Activated gamma-delta T cell treated with anti-CD3 and anti-CD28 coated beads, Interleukin-2, amount 50 U/mL, for 16 hours (primary cell): Measurements from ENCODE around the gene RHBDF1.
"Not testable (repeated sequence)": the region's sequence is repeated elsewhere in the genome, so short reads cannot be mapped to it uniquely, and the experiment has no call there.

Experiments used
- DNase-seq: peaks from one replicate; pipeline ENCODE4 v3.0.0-alpha.2; 2020; ENCODE audit warnings: low read depth

The RHBDF1 gene

DNA sequence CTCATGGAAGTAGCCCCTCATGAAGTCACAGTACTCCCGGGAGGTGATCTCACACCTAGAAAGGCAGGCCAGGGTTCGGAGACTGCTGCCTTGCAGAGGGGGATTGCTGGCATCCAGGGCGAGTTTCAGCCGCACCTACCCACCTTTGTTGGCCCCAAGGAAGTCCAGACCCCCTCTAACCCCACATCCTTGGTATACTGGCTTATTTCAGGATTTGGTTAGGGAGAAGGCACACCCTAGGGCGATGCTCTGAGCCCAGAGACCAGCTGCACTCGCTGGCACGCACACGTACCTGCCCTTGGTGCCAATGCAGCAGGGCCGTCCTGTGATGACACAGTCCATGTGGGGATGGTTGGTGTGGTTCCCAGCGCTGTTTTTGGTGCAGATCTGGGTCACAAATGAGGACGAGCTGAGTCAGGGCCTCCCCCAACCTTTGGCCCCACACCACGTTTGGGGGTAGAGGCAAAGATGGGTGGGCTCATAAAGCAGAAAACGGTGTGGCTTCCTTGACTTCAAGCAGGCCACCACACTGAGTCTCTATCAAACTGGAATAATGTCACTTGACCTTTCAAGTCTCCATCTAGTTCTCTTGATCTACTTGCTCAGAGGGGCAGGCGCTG, 12.9 kb downstream of the RHBDF1 start:
- DNase-seq, result no peak

DNA sequence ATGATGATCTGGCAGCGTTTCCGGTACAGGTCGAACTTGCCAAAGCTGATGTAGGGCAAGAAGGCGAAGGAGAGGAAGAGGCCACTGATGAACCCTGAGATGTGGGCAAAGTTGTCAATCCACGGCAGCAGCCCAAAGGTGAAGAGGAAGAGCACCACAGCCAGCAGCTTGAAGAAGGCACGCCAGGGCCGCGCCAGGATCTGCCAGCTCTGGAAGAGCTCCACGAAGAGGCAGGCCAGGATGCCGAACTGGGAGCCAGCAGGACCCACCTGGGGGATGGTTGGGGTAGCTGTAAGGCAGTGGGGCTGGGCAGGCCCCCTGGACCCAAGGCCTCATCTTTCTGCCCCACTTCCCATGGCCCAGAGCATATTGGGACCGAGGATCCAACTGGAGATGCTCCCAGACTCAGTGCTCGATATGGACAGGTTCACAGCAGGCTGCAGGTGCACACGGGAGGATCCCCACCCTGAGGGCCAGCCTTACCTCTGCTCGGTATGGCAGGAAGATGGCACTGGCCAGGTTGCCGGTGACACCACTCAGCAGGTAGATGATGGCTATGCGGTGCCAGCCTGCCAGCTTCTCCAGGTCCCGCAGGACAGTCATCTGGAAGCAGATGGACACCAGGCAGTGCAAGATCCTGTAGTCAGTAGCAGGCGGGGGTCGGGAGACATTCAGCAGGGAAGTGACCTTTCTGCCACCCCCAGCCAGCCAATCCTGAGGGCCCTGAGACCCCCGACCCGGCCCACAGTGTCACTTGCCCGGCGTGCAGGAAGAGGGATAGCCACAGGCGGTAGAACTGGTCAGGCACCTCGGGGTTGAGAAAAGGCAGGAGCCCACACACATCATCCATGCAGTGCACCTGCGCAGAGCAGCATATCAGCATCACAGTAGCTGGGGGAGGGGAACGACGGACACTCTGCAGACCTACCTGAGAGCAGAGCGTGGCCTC, 13.7 kb downstream of the RHBDF1 start:
- no peak for DNase-seq

DNA sequence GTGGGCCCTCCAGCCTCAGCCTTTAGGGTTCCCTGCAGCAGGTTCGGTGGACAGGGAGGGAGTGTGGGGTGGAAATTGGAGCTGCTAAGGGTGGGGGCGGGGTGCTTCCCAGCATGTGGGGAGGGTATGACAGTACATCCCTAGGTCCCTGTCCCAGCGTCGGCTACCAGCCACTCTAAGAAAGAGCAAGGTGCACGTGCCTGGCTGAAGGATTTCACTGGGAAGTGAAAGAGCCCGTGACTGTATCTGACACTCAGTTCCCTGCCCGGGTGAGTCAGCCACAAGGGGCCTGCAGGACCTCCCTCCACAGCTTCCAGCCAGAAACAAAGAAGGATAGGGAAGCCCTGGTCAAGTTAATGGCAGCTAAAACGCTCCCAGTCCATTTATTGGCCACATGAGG, 14.7 kb downstream of the RHBDF1 start:
- no peak for DNase-seq

DNA sequence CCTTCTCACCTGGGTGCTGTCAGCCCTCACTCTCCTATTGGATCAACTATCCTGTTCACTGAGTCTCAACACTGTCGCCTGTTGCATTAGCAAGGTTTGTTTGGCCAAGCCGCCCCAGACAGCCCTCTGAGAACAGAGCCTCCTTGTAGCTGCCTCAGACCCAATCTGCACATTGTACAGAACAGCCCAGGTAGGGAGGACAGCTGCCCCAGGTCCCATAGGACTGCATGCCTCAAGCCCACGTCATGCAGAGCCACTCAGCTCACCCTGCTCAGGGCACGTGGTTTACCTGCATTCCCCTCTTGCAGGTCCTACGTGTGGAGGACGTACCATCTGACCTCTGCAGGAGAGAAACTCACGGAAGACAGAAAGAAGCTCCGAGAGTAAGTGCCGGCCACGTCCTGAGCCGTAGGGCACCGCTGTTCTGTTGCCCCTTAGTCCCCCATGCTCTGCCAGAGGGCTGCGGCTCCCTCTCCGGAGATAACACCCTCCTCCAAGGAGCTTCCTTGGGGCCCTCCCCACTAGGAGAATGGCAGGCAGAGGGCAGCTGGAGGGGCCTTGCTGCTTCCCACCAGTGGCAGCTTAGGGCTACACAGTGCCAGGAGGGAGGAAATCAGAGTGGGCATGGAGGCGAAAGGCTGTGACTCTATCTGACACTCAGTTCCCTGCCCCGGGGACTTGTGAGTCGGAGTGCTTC, 16.1 kb downstream of the RHBDF1 start:
- no peak for DNase-seq

DNA sequence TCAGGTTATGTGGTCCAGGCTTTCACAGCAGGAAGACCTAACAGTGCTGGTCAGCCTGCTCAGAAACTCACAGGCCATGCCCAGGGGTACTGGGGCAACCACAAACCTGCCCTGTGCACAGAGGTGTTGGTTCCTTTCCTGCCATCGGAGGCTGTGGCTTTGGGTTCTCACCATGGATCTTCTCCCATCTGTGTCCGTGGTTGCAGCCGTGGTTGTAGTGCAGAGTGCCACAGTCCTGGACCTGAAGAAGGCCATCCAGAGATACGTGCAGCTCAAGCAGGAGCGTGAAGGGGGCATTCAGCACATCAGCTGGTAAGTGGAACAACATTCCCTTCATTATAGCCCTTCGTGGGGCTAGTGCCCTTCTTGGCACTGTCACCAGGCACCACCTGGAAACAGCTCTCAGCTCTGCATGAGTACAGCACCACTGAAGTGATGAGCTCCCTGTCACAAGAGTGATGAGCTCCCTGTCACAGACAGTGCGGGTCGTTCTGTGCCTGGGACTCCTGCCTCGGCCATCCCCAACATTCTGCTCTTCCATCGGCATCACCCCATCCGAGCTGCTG, 16.8 kb downstream of the RHBDF1 start:
- no peak for DNase-seq

DNA sequence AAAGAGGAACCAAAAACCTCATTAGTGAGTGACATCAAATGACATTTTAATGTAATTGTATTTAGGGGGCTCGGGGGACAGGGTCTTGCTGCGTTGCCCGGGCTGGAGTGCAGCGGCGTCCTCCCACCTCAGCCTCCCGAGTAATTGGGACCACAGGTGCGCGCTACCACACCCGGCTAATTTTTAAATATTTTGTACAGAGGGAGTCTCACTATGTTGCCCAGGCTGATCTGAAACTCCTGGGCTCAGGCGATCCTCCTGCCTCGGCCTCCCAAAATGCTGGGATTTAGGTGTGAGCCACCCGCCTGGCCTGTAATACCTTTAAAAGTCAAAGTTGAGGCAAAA, 18.2 kb downstream of the RHBDF1 start:
- no peak for DNase-seq

DNA sequence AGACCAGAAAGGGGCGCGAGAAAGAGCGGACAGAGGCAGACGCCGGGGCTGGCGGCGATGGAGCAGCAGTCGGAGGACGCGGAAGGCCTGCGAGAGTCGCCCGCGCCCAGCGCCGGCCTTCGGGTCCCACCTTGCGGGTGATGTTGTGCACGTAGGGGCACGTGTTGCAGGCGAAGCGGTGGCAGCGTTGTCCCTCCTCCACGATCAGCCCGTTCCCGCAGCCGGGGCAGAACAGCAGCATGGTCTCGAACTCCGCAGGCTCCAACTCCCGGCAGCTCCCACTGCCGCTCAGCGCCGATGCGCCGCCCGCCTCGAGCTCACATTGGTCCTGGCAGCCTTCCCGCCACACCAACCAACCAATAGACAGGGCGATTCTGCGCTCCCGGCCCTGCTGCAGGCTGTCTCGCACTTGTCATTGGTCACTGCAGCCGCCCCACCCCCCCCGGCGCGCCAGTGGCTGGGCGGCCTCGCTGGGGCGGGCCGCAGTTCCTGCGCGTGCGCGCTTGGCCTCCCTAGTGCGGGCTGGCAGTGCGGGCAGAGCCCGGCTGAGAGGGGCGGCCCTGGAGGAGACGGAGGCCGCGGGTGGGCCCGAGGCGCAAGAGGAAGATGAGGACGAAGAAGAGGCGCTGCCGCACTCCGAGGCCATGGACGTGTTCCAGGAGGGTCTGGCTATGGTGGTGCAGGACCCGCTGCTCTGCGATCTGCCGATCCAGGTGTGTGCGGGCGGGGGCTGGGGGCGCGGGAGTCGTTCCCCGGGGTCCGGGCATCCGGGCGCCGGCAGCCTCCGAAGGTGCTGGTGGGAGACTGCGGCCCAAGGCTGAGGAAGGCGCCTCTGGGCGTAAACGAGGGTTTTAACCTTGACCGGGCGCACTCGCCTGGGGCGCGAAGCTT, 18.8 kb downstream of the RHBDF1 start, which contains the start of the genes POLR3K and SNRNP25:
Gene POLR3K, minus strand, starts transcription at position 263 of the 891 bp plus-strand sequence. Its CDS starts 22 bp downstream, at position 241.
Gene SNRNP25, plus strand, starts transcription at position 483 of the 891 bp plus-strand sequence. Its CDS starts 189 bp downstream, at position 672.
- peak; percentile 96 for DNase-seq

DNA sequence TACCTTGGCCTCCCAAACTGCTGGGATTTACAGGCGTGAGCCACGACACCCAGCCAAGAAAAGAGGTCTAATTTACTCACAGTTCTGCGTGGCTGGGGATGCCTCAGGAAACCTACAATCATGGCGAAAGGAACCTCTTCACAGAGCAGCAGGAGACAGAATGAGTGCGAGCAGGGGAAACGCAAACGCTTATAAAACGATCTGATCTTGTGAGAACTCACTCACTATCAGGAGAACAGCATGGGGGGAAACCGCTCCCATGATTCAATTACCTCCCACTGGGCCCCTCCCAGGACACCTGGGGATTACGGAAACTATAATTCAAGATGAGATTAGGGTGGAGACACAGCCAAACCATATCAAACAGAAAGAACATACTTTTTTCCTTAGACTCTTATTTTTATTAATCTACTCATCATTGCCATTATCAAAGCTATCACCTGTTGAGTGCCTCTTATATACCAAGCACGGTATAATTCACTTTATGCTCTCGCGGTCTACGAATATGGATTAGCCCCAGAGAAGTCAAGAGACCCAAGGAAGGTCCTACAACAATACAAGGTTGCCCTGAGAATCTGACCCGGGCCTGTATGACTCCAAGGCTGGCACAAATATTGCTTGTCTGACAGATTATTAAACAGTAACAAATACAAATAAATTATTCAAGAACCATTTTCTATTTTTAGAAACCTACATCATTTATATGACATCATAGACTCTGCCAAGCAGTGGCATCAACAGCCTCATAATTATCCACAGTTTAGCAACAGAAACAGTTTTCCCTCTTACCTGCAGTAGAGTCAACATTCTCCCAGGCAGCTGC, 21.5 kb downstream of the RHBDF1 start:
- DNase-seq, result no peak

DNA sequence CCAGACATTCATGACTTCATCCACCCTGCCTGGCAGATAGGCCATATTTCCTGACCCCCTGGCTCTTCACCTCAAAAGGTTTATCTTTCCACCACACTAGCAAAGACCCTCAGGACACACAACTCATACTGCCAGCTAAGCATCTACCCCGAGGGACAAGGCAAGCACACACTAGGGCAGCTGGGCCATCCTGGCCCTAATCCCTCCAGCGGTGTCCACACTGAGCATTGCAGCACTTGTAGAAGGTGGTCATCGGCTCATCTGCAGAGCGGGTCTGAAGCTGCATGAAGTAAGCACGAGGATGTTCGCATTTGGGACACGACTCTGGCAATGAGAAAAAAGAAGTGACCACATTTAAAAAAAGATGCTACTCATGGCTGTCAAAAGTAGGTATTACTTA, 25.2 kb downstream of the RHBDF1 start:
- DNase-seq, result no peak

DNA sequence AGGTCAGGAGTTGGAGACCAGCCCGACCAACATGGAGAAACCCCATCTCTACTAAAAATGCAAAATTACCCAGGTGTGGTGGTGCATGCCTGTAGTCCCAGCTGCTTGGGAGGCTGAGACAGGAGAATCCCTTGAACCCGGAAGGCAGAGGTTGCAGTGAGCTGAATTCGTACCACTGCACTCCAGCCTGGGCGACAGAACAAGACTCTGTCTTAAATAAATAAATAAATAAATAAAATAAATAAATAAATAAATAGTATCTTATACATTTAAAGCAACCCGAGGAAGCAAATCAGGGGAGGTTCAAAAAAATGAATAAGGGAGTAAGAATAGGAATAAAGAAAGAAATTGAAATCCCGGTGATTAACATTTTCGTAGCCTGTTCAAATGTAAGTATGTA, 25.9 kb downstream of the RHBDF1 start:
- DNase-seq, result not testable (repeated sequence)

DNA sequence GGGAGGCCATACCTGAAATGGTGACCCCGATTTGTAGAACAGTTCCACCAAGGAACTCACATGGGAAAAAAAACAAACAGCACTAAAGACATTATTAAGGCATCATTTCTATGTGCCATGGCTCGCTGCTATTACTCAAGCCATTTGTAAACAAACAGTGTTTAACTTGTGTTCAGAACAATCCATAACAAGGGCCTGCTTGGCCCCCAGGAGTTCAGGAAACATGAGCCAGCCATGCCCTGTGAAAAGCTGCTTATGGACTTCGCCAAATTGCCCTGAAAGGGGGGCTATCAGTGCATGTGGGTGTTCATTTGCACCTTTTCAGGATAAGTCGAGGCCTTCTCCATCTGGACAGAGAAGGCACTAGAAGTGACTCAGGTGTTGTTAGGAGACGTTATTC, 27.0 kb downstream of the RHBDF1 start:
- no peak for DNase-seq

DNA sequence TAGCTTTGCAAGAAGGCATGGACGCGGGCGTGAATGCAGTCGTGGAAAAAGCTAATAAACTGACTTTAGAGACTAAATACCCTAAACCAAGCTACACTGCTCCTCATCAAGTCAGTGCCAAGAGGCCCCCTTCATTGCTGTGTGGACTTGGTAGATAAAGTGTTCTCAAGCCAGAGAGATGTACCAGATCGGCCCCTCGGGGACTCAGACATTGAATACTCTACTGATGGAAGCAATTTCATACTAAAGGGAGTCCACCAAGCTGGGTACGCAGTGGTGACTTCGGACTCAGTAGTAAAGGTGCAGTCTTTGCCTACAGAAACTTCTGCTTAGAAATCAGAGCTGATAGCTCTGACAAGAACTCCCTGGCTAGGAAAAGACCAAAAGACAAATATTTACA, 27.8 kb downstream of the RHBDF1 start:
- DNase-seq, result no peak

DNA sequence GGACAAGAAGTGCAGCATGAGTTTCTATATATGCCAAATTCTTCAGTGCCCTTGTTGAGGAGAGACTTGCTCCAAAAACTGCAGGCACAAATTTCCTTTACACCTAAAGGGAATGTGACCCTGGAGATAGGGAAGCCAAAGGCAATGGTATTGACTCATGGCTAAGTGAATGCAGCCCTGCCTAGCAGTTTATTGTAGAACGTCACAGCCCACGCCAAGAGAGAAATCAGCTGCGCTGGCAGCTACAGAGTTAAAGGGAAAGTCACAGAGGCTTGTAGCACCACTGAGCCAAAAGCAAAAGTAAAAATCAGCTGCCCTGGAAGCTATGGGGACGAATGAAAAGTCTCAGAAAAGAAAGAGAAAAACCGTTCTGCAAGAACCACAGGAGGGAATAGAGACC, 29.1 kb downstream of the RHBDF1 start:
- DNase-seq, result no peak

DNA sequence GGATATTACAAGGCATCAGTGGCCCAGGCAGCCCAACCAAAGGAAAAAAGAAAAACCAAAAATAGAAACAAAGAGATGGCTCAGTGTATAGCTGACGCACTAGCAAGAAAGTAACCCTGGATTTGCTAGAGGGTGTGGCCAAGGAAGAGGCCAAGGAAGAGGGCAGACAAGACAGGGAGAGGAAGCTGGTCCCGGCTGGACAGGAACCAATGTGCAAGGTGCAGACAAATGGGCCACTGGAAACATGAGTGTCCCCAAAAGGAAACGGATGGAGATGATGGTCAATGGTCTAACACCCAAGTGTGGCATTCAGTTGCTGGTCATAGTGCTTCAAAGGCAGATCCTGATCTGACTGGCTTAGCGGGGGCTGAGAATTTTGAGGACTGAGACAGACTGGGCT, 29.7 kb downstream of the RHBDF1 start:
- DNase-seq, result no peak

DNA sequence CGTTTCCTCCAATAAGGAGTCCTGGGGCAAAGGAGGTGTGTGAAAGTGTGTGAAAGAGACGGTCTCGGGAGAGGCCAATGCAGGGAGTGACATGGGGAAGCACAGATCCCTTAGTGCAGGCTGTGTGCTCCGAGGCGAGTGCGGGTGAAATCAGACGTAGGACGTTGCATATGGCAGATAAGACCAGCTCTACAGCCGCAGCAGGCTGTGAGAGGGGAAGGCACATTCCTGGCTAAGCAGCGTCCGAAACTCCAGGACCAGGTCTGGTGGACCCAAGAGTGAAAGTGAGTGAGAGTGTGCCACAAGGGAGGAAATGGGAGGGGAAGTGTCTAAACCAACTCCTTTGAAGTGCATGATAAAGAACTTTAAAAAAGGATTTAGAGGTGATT, 30.4 kb downstream of the RHBDF1 start:
- no peak for DNase-seq

DNA sequence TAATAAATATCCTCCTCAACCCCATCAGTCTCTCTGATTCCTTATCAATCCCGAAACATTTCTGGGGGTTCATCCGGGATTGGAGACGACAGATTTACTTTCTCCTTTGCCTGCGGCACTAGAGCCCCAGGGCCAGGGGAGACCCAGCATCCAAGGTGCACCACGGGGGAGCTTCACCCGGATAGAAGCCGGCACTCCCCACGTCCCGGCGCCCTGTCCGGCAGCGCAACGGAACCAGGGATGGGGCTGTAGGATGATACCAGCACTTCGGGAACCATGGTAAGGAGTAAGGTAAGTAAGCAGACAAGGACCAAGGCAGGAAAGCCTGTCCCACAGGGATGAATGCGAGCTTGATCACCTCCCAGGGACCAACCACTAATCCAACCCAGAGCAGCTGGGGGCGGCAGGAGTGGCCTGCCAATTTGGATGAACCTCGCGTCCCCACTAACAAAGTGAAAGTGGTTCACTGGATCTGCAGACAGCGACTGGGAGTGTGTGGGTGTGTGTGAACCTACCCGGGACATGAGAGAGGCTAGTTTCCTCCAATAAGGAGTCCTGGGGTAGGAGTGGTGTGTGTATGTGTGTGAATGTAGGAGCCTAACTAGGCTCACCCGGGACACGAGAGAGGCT, 30.9 kb downstream of the RHBDF1 start:
- DNase-seq, result no peak

DNA sequence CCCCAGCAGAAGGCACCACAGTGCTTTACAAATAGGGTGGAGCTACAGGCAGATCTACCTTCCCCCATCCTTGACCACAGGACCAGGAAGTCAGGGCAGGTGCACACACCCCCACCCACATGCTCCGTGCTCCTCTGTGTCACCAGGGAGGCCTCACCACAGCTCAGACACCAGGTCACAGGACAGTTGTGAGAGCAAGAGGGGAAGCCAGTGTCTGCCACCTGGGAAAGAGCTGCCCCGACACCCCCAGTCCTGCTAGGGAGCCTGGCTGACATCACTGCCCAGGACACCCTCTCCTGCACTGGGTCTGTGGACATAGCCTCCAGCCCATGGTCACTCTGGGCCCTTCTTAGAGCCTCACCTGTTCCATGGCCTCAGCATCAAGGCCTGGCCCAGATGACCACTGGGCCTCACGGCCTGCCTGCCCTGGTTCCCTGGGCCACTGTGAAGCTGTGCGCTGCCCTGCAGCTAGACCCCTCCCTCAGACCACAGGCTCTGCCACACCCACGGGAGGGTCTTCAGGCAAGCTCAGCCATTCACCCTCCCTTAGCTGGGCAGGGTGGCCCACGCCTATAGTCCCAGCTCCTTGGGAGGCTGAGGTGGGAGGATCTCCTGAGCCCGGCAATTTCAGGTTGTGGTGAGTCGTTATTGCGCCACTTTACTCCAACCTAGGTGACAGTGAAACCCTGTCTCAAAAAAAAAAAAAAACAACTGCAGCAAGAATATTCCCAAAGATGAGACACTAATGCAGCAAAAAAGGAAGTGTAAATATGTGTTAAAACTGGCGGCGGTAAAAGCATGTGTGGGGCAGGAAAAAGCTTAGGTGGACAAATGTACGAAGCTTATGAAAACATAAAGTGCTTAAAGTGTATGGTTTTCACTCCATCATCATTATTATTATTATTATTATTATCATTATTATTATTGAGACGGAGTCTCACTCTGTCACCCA, 33.2 kb downstream of the RHBDF1 start:
- peak; percentile 34 for DNase-seq

DNA sequence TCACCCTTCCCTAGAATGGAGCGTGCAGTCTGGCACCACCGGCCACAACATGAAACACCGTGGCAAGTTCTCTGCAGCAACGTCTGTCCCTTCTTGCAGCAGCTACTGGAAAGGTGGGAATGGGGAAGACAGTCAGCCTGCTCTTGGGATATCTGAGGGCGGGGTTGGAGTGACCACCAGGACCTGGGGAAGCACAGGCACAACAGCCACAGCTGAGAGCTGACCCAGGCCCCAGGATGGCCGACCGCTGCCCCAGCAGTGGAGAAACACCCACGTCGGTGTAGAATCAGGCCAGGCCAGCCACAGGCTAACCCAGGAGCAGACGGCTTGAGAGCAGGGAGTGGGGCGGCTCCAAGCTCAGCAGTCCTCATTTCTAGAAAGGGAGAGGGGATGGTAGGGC, 34.2 kb downstream of the RHBDF1 start:
- DNase-seq, result not testable (repeated sequence)

DNA sequence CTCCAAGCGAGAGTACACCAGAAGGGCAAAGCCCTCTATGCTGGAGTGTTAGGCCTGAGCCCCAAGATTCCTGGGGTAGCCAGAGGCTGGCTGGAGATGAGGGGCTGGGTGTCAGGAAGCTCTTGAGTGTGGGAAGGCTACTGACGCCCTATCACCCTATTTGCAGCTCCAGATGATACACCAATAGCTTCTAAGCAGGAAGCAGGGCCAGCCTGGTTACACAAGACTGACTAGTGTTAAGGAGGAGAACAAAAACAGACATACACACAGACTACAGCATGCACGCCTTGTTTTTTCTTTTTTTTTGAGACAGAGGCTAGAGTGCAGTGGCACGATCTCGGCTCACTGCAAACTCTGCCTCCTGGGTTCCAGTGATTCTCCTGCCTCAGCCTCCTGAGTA, 34.9 kb downstream of the RHBDF1 start:
- DNase-seq, result no peak
